DOHH2 (cell line): ENCODE data around the gene ELOVL3.
"Not testable (repeated sequence)": the region's sequence is repeated elsewhere in the genome, so short reads cannot be mapped to it uniquely, and the experiment has no call there.

Source experiments
- H3F3A ChIP-seq: fragments of 200-600 bp; sonication (generic), shearing (Covaris generic); 2 replicates; pipeline ENCODE4 v1.6.0; 2016; ENCODE audit warnings: antibody characterized with exemption, mild to moderate bottlenecking; ENCODE audit not compliant: control insufficient read depth, insufficient read depth
- H3K27ac ChIP-seq: fragments of 200-600 bp; sonication (generic); 2 replicates; pipeline ENCODE4 v1.5.1; 2014; ENCODE audit warnings: low read depth, mild to moderate bottlenecking, low read length, moderate library complexity
- H3K27me3 ChIP-seq: fragments of 200-600 bp; sonication (generic); 2 replicates; pipeline ENCODE4 v1.6.1; 2014; ENCODE audit warnings: mild to moderate bottlenecking, low read length, mixed read lengths; ENCODE audit not compliant: control insufficient read depth
- H3K36me3 ChIP-seq: fragments of 200-600 bp; sonication (generic); 2 replicates; pipeline ENCODE4 v1.6.1; 2014; ENCODE audit warnings: mild to moderate bottlenecking, low read length, moderate library complexity, mixed read lengths; ENCODE audit not compliant: control insufficient read depth
- H3K4me1 ChIP-seq: fragments of 200-600 bp; sonication (generic); 2 replicates; pipeline ENCODE4 v1.6.1; 2014; ENCODE audit warnings: mild to moderate bottlenecking, low read length, mixed read lengths; ENCODE audit not compliant: control insufficient read depth
- H3K4me2 ChIP-seq: fragments of 200-600 bp; sonication (generic); 2 replicates; pipeline ENCODE4 v1.6.0; 2014; ENCODE audit warnings: mild to moderate bottlenecking, low read length, moderate library complexity
- H3K4me3 ChIP-seq: fragments of 200-600 bp; sonication (generic); 2 replicates; pipeline ENCODE4 v1.5.1; 2014; ENCODE audit warnings: mild to moderate bottlenecking, low read length, mixed read lengths
- H3K79me2 ChIP-seq: fragments of 200-600 bp; sonication (generic); 2 replicates; pipeline ENCODE4 v1.6.1; 2014; ENCODE audit warnings: mild to moderate bottlenecking, low read length, mixed read lengths; ENCODE audit not compliant: control insufficient read depth
- H3K9me2 ChIP-seq: fragments of 200-600 bp; sonication (generic); replicated peaks from 2 replicates; pipeline ENCODE4 v1.6.1; 2014; ENCODE audit warnings: mild to moderate bottlenecking, low read length, mixed read lengths; ENCODE audit not compliant: control insufficient read depth
- H3K9me3 ChIP-seq: fragments of 200-600 bp; sonication (generic); 2 replicates; pipeline ENCODE4 v1.6.1; 2014; ENCODE audit warnings: antibody characterized with exemption, low read length, mixed read lengths; ENCODE audit not compliant: control insufficient read depth, insufficient read depth
- H4K20me1 ChIP-seq: fragments of 200-600 bp; sonication (generic); 2 replicates; pipeline ENCODE4 v1.6.0; 2014; ENCODE audit warnings: low read depth, mild to moderate bottlenecking, antibody characterized with exemption, low read length, moderate library complexity; ENCODE audit not compliant: control insufficient read depth, insufficient read depth
- EZH2phosphoT487 ChIP-seq: fragments of 200-600 bp; sonication (generic); IDR thresholded peaks from 2 replicates; pipeline ENCODE4 v1.6.1; 2017; ENCODE audit warnings: borderline replicate concordance, mild to moderate bottlenecking, antibody characterized with exemption, low read length, moderate library complexity, mixed read lengths
- TF ChIP-seq, protein P1 (sequence below): fragments of 200-600 bp; sonication (generic); IDR thresholded peaks from one replicate; pipeline ENCODE4 v1.5.1; 2014; ENCODE audit warnings: antibody characterized with exemption, mild to moderate bottlenecking, low read depth, low read length; ENCODE audit not compliant: poor library complexity, severe bottlenecking

ELOVL3 gene

GRCh38 chr10:102185811-102186527, 40.1 kb upstream of the ELOVL3 start:
- Histone ChIP-seq H3K4me3 (no peak overlapping the region), H4K20me1 (no peaks in the 10 kb centered on the region), H3K79me2 (no peaks in the 10 kb centered on the region), H3K4me2 (no peak overlapping the region), H3K4me1 (no peaks in the 10 kb centered on the region), H3K9me3 (peaks cover 8% of the 10 kb centered on the region; the same call in 1 of the 2 replicates), H3F3A (no peaks in the 10 kb centered on the region), H3K36me3 (no peaks in the 10 kb centered on the region), H3K27ac (no peak overlapping the region), H3K27me3 (no peaks in the 10 kb centered on the region), H3K9me2 (no peaks in the 10 kb centered on the region)
- TF ChIP-seq, protein P1, sequence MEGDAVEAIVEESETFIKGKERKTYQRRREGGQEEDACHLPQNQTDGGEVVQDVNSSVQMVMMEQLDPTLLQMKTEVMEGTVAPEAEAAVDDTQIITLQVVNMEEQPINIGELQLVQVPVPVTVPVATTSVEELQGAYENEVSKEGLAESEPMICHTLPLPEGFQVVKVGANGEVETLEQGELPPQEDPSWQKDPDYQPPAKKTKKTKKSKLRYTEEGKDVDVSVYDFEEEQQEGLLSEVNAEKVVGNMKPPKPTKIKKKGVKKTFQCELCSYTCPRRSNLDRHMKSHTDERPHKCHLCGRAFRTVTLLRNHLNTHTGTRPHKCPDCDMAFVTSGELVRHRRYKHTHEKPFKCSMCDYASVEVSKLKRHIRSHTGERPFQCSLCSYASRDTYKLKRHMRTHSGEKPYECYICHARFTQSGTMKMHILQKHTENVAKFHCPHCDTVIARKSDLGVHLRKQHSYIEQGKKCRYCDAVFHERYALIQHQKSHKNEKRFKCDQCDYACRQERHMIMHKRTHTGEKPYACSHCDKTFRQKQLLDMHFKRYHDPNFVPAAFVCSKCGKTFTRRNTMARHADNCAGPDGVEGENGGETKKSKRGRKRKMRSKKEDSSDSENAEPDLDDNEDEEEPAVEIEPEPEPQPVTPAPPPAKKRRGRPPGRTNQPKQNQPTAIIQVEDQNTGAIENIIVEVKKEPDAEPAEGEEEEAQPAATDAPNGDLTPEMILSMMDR = no peak
- TF ChIP-seq EZH2phosphoT487 = no peak

- TF ChIP-seq, protein P1 = no peak
- no peak for TF ChIP-seq EZH2phosphoT487
- H3K4me3 ChIP-seq = no peak overlapping the region
- no peak overlapping the region for H3K4me2 ChIP-seq
- H3F3A ChIP-seq = no peaks in the 10 kb centered on the region
- H3K79me2 ChIP-seq = no peaks in the 10 kb centered on the region
- no peaks in the 10 kb centered on the region for H3K36me3 ChIP-seq
- H3K9me2 ChIP-seq = no peaks in the 10 kb centered on the region
- no peak overlapping the region for H3K27ac ChIP-seq
- no peaks in the 10 kb centered on the region for H3K27me3 ChIP-seq
- H4K20me1 ChIP-seq = no peaks in the 10 kb centered on the region
- H3K4me1 ChIP-seq = no peaks in the 10 kb centered on the region
- peaks cover 14% of the 10 kb centered on the region; the same call in 1 of the 2 replicates for H3K9me3 ChIP-seq
These were observed 37.7 kb upstream of the ELOVL3 start for GRCh38 chr10:102188298-102188940.

DNA sequence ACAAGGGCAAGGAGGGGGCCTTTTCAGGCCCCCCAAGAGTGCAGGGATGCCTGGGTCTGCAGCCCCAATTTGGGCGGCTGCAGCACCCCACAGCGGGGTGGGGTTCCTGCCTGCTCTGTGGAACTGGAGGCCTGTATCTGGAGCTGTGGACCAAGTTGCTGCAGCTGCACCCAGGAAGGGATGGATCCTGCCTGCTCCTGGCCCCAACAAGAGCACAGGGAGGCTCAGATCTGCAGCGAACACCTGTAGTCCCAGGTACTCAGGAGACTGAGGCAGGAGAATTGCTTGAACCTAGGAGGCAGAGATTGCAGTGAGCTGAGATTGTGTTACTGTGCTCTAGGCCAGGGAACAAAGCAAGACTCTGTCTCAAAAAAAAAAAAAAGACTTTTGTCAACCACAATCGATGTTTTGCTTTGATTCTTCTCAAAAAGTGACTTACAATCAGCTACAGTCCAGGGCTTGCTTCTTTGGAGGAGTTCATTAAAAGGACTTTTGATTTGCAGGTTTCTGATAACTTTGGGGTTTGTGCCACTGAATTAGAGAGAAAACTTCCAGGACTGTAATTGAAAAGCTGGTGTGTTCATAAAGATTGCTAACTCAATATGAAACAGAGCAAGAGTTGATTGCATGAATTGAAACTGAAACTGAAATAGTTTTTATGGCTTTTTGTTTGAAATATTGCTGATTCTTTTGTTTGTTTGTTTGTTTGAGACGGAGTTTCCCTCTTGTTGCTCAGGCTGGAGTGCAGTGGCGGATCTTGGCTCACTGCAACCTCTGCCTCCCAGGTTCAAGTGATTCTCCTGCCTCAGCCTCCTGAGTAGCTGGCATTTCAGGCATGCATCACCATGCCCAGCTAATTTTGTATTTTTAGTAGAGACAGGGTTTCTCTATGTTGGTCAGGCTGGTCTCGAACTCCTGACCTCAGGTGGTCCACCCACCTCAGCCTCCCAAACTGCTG, 36.9 kb upstream of the ELOVL3 start:
- H3K4me2 ChIP-seq, H3F3A ChIP-seq, H4K20me1 ChIP-seq, H3K4me1 ChIP-seq, H3K27ac ChIP-seq, H3K79me2 ChIP-seq, H3K9me2 ChIP-seq, H3K4me3 ChIP-seq, H3K36me3 ChIP-seq, H3K27me3 ChIP-seq: not testable (repeated sequence)
- peaks cover 14% of the 10 kb centered on the region; the same call in 1 of the 2 replicates for H3K9me3 ChIP-seq
